HG03196 (cell line): Measurements from ENCODE around the gene SYNGR4.

Source experiments
- ATAC-seq: cut with Tn5 transposase; IDR thresholded peaks from one replicate; pipeline ENCODE4 v1.9.1; 2021; ENCODE audit not compliant: unreplicated experiment

Gene SYNGR4

GRCh38 chr19:48395499-48395898 is 31.3 kb downstream of the SYNGR4 start:
- no peak for ATAC-seq

DNA sequence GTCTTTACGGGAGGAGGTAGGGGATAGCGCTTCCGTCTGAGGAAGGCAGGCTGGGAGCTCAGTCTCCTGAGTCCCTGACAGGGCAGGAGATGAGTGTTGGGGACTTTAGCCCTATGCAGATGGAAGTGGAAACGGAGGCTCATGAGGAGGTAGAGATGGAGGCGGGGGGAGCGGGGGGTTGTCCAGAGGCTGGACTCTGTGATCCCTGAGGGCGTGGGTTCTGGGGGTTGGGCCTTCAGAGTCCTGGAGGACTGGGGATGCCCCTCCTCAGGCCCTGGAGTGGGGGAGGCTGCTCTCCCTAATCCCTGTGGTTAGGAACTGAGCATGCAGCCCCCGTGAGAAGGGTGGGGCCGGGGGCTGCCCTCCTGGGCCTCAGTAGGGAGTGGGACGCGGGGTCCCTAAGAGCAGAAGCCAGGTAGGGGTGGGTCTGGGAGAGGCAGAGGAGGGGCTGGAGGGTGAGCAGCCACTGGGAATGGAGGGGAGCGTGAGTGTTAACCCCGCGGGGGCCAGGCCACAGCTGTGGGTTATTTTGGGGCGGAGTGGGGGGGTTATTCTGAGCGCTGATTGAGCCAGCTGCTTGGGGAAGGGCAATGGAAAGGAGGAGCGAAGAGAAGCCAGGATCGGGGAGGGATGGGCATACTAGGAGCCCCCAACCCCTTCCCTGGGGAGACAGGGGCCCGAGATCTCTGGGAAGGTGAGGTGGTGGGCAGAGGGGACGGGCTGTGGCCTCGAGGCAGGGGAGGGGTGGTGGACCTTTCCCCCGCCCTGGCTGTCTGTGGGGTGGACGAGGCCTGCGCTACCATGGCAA is 32.1 kb downstream of the SYNGR4 start:
- no peak for ATAC-seq

DNA sequence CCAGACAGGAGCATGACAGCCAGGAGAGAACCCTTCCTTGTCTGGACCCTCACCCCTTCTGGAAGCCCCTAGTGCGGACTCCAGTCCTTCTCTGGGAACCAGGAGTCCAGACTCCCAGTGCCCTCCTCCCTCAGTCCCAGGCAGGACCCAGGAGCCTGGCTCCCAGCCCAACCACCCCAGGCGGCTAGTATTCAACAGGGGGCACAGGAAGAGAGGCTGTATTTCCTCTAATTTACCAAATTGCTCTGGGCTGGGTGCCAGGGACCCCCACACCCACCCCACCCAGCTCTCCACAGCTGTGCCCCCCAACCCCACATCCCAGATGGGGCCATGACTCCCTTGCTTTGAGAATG is 32.6 kb downstream of the SYNGR4 start:
- no peak for ATAC-seq

- no peak for ATAC-seq
These were observed 33.3 kb downstream of the SYNGR4 start for GRCh38 chr19:48397263-48398101.

DNA sequence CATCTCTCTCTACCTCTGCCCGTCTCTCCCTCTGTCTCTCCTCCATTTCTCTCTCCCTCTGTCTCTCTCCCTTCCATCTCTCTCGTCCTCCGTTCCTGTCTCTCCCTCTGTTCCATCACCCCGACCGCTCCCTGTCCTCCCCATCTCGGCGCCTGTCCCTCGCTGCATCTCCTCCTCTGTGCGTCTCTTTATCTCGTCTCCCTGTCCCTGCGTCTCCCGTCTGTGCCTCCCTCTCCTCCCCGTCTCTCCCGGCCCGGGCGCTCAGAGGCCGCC is 33.9 kb downstream of the SYNGR4 start:
- ATAC-seq: no peak

- peak; percentile 48 for ATAC-seq
These were observed 34.4 kb downstream of the SYNGR4 start for GRCh38 chr19:48398375-48399235.

DNA sequence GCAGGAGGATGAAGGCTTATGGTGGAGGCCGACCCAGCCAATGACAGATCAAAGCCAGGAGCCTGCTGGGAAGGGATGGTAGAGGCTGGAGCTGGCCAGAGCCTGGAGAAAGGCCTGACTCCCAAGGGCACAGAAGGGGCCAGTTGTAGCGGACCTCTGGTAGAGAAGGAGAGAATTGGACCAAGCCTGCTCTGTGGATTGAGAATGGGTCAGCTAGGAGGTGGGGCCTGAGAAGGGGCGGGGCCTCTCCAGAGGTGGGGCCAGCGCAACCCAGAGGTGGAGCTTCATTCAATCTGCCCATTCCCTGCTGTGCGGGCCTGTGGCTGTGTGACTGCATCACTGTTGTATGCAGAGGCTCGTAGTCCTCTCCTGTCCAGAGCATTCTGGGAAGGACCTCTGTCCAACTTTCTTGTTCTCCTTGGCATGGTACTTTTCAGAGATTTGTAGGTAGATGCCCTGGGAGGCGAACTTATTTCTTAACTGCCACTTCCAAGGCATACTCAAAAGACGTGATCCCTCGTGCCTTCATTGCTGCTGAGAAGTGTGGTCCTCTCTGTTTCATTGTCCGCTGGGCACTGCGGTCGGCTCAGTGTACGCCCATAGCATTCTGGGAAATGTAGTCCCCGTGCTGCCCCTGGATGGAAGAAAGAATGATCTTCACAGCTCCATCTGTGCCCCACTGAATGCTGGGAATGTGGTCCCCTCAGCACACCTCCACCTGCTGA is 36.0 kb downstream of the SYNGR4 start:
- no peak for ATAC-seq

GRCh38 chr19:48401287-48401686 is 37.1 kb downstream of the SYNGR4 start:
- no peak for ATAC-seq

GRCh38 chr19:48403606-48404005 is 39.4 kb downstream of the SYNGR4 start:
- ATAC-seq: peak; percentile 58

- no peak for ATAC-seq
These were observed 41.0 kb downstream of the SYNGR4 start for GRCh38 chr19:48405010-48405659.

- no peak for ATAC-seq
These were observed 41.7 kb downstream of the SYNGR4 start for GRCh38 chr19:48405850-48406249.

- ATAC-seq: no peak
These were observed 49.9 kb downstream of the SYNGR4 start for GRCh38 chr19:48413879-48414587.

DNA sequence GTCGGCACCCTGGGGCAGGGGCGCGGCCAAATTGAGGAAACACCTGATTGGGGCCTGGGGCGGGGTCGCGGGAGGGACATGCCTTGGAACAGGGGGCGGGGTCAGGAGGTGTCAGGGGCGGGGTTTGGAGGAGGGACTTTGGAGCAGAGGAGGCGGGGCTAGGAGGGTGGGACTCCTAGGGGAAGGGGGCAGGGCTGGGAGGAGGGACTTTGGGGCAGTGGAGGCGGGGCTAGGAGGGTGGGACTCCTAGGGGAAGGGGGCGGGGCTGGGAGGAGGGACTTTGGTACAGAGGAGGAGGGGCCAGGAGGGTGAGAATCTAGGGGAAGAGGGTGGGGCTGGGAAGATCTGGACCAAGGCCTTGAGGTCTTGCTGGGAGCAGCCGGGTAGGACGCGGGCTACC is 51.2 kb downstream of the SYNGR4 start:
- no peak for ATAC-seq

DNA sequence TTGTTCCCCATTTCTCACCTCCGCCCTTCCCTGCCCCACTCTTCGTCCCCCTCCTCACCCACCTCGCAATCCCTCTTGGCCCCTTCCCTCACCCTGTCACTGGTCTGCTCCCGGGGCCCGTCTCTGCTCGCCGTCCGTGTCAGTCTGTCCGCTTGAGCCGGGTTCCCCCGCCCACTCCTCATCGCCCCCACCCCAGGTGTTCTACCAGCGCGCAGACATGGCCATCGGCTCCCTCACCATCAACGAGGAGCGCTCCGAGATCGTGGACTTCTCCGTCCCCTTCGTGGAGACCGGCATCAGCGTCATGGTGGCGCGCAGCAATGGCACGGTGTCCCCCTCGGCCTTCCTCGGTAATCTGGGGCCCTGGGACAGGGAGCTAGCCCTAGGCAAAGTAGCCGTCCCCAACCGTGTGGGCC is 51.6 kb downstream of the SYNGR4 start:
- ATAC-seq: no peak

- ATAC-seq: no peak
These were observed 53.3 kb downstream of the SYNGR4 start for GRCh38 chr19:48417421-48417820.

DNA sequence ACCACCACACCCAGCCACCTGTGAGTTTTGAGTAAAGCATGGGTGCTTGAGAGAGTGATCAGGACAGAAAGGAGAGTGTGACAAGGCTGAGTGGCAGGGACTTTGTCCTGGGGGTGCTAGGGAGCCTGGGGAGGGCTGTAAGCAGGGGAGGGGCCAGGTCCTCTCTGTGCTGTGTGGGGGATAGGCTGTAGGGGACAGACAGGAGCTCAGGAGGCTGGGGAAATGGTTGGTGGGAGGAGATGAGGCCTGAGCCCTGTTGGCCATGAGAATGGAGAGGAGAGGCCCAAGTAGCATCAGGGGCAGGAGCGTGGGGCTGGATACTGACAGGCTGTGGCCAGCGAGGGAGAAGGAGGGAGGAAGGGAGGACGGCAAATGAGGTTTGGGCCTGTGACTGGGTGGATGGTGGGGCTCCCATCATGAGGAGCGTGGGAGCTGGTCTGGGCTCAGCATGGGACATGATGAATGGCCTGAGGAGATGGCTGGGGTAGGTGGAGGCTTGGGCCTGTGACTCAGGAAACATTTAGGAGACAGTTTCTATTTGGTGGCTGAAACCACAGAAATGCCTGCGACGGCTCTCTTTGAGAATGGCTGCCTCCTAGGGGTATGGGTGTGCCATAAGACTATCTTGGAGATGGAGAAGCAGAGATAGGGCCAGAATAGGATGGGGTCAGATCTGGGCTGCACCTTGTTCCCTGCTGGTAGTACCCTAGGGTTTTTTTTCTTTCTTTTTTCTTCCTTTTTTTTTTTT is 54.3 kb downstream of the SYNGR4 start:
- no peak for ATAC-seq

DNA sequence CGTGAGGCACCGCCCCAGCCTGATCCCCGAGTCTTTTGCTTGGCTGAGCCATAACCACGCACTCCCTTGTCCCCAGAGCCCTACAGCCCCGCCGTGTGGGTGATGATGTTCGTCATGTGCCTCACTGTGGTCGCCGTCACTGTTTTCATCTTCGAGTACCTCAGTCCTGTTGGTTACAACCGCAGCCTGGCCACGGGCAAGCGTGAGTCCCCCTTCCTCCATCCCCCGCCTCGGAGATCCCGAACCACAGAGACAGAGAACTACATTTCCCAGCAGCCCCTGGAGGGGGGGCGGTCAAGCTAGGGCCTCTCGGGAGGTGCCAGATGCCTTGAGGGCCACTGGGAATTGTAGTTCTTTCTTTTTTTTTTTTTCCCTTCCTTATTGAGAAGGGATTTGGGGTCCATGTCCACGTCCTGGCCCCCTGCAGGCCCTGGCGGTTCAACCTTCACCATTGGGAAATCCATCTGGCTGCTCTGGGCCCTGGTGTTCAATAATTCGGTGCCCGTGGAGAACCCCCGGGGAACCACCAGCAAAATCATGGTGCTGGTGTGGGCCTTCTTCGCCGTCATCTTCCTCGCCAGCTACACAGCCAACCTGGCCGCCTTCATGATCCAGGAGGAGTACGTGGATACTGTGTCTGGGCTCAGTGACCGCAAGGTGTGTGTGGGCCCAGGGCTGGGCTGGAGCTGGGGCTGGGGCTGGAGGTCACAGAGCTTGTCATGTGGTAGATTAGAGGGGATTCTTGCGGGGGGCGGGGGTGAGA is 55.2 kb downstream of the SYNGR4 start:
- ATAC-seq: peak; percentile 63

DNA sequence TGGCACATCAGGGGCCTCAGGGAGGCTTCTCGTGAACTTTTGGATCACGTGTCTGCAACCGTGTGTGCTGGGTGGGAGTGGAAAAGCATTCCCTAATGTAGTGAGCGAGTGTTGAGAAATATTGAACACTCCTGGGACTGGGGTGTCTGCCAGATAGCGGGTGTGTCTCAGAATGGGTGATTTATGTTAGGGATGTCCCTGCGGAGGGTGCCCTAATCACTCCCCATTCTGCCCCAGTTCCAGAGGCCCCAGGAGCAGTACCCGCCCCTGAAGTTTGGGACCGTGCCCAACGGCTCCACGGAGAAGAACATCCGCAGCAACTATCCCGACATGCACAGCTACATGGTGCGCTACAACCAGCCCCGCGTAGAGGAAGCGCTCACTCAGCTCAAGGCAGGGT is 57.4 kb downstream of the SYNGR4 start:
- no peak for ATAC-seq
